Endodermal cell (in vitro differentiated cells): ENCODE measurements around the gene TGFBI. TPM values are rescaled to one million over a fixed set of nuclear protein-coding genes. Genes with fewer than 3 reads are reported as not detected.

Experiments used
- DNase-seq: peaks from one replicate; pipeline ENCODE4 v3.0.0-alpha.2; 2017
- H3K27ac ChIP-seq: 2 replicates; pipeline ENCODE4 v1.5.1; 2013; ENCODE audit warnings: mild to moderate bottlenecking, low read depth, low read length, moderate library complexity
- H3K27me3 ChIP-seq: 2 replicates; pipeline ENCODE4 v1.6.1; 2013; ENCODE audit warnings: mild to moderate bottlenecking, low read length, moderate library complexity; ENCODE audit not compliant: insufficient read depth, control insufficient read depth, poor library complexity, severe bottlenecking
- H3K36me3 ChIP-seq: 2 replicates; pipeline ENCODE4 v1.7.0; 2013; ENCODE audit warnings: mild to moderate bottlenecking, low read length, moderate library complexity; ENCODE audit not compliant: control insufficient read depth, insufficient read depth
- H3K4me1 ChIP-seq: one replicate; pipeline ENCODE4 v1.7.0; 2013; ENCODE audit warnings: low read length; ENCODE audit not compliant: control insufficient read depth, insufficient read depth
- H3K4me3 ChIP-seq: 2 replicates; pipeline ENCODE4 v1.5.1; 2013; ENCODE audit warnings: mild to moderate bottlenecking, low read length, moderate library complexity
- H3K9ac ChIP-seq: 2 replicates; pipeline ENCODE4 v1.6.1; 2013; ENCODE audit warnings: mild to moderate bottlenecking, low read length, moderate library complexity; ENCODE audit not compliant: poor library complexity, severe bottlenecking; ENCODE audit errors: extremely low read depth
- H3K9me3 ChIP-seq: 2 replicates; pipeline ENCODE4 v1.6.1; 2013; ENCODE audit warnings: mild to moderate bottlenecking, low read length, moderate library complexity; ENCODE audit not compliant: control insufficient read depth
- H3K27ac Mint-ChIP-seq: 2 replicates; pipeline ENCODE4 v1.8.0; 2020; ENCODE audit warnings: mixed read lengths
- H3K27me3 Mint-ChIP-seq: 2 replicates; pipeline ENCODE4 v1.8.0; 2021; ENCODE audit warnings: mild to moderate bottlenecking, mixed read lengths; ENCODE audit not compliant: insufficient read depth
- H3K36me3 Mint-ChIP-seq: 2 replicates; pipeline ENCODE4 v1.8.0; 2020; ENCODE audit warnings: low read depth, mixed read lengths
- H3K4me1 Mint-ChIP-seq: 2 replicates; pipeline ENCODE4 v1.8.0; 2020; ENCODE audit warnings: mixed read lengths
- H3K4me3 Mint-ChIP-seq: 2 replicates; pipeline ENCODE4 v1.8.0; 2020; ENCODE audit warnings: mild to moderate bottlenecking, moderate library complexity, mixed read lengths
- H3K9me3 Mint-ChIP-seq: 2 replicates; pipeline ENCODE4 v1.8.0; 2020; ENCODE audit warnings: mild to moderate bottlenecking, mixed read lengths
- CTCF ChIP-seq: fragments of 200-600 bp; sonication (generic); conservative IDR thresholded peaks from 2 replicates; pipeline ENCODE4 v1.5.0; 2021; ENCODE audit warnings: antibody characterized with exemption, mild to moderate bottlenecking
- WGBS, 2 experiments: methylation state at CpG; one replicate each; pipeline versions ENCODE4 v1.1.5 to v1.1.7; 2013; ENCODE audit warnings: missing lambda C conversion rate in 2 of 2, mixed read lengths in 1 of 2; ENCODE audit not compliant: insufficient coverage in 1 of 2, insufficient read length in 1 of 2; 5-methylcytosine and 5-hydroxymethylcytosine counted together
- total RNA-seq, 2 donors: library from RNA; stranded (reverse); fragmentation: NEBNext Ultra II Directional in 1 of 2; extraction: Animal tissue kit (Norgen Biotek cat#: 25700) in 1 of 2; gene quantifications; 2 replicates in 1 of 2; 3 replicates in 1 of 2; pipeline ENCODE4 v1.2.1, GENCODE V29; 2021

TGFBI gene
- total RNA-seq, 2 donors from 2014 or later = 2.8 to 4.9 TPM

- Mint-ChIP-seq H3K4me3 (peak overlapping the region; percentile 67), H3K27me3 (peaks cover 27% of the 10 kb centered on the region), H3K4me1 (no peaks in the 10 kb centered on the region), H3K9me3 (no peaks in the 10 kb centered on the region), H3K27ac (no peak overlapping the region), H3K36me3 (no peaks in the 10 kb centered on the region)
- Histone ChIP-seq H3K4me1 (no peaks in the 10 kb centered on the region), H3K27me3 (peaks cover 21% of the 10 kb centered on the region), H3K36me3 (no peaks in the 10 kb centered on the region), H3K9ac (no peak overlapping the region), H3K27ac (no peak overlapping the region), H3K4me3 (peak overlapping the region; percentile 74), H3K9me3 (no peaks in the 10 kb centered on the region)
- WGBS, 2 experiments = 93 to 94% methylated on average over 2 of the region's 2 CpGs
- no peak for TF ChIP-seq CTCF
- peak; percentile 11 for DNase-seq
These were observed 52.4 kb downstream of the TGFBI start for GRCh38 chr5:136081217-136081591.

GRCh38 chr5:136082390-136083193, 53.8 kb downstream of the TGFBI start:
- Mint-ChIP-seq H3K27me3 (peaks cover 14% of the 10 kb centered on the region), H3K4me3 (no peak overlapping the region), H3K36me3 (no peaks in the 10 kb centered on the region), H3K27ac (no peak overlapping the region), H3K9me3 (no peaks in the 10 kb centered on the region), H3K4me1 (peaks cover 4% of the 10 kb centered on the region)
- TF ChIP-seq CTCF = peak; percentile 93
- Histone ChIP-seq H3K4me1 (peaks cover 4% of the 10 kb centered on the region), H3K27ac (no peak overlapping the region), H3K9me3 (no peaks in the 10 kb centered on the region), H3K4me3 (no peak overlapping the region), H3K9ac (no peak overlapping the region), H3K36me3 (no peaks in the 10 kb centered on the region), H3K27me3 (peaks cover 15% of the 10 kb centered on the region)
- WGBS, 2 experiments = 40 to 52% methylated on average over 5 to 8 of the region's 8 CpGs
- DNase-seq = peak; percentile 91

GRCh38 chr5:136084698-136085097, 55.9 kb downstream of the TGFBI start:
- TF ChIP-seq CTCF = no peak
- Histone ChIP-seq H3K4me1 (peaks cover 11% of the 10 kb centered on the region), H3K27ac (no peak overlapping the region), H3K9me3 (no peaks in the 10 kb centered on the region), H3K36me3 (no peaks in the 10 kb centered on the region), H3K4me3 (no peak overlapping the region), H3K9ac (no peak overlapping the region), H3K27me3 (no peaks in the 10 kb centered on the region)
- no peaks in the 10 kb centered on the region for H3K9me3 Mint-ChIP-seq
- no peak overlapping the region for H3K4me3 Mint-ChIP-seq
- no peak for DNase-seq
- H3K27ac Mint-ChIP-seq = no peak overlapping the region
- H3K36me3 Mint-ChIP-seq = no peaks in the 10 kb centered on the region
- H3K4me1 Mint-ChIP-seq = peaks cover 15% of the 10 kb centered on the region
- no CpG with 5 or more reads among the region's 1 CpG for WGBS, 2 experiments
- H3K27me3 Mint-ChIP-seq = no peaks in the 10 kb centered on the region
